HTR-8/SVneo (cell line): ENCODE results near the gene SCAI.
A peak's percentile ranks its signal among the peaks of the same experiment; 100 is the strongest.
"Not testable (repeated sequence)": the region's sequence is repeated elsewhere in the genome, so short reads cannot be mapped to it uniquely, and the experiment has no call there.

Experiments used
- DNase-seq: peaks from one replicate; pipeline ENCODE4 v3.0.0; 2011; ENCODE audit warnings: low spot score, mixed read lengths; ENCODE audit not compliant: insufficient read length
- FAIRE-seq: peaks from 2 replicates; lab custom pipeline; 2011; peaks lifted over from hg19 to GRCh38; lab: Jason Lieb, UNC

The SCAI gene

DNA sequence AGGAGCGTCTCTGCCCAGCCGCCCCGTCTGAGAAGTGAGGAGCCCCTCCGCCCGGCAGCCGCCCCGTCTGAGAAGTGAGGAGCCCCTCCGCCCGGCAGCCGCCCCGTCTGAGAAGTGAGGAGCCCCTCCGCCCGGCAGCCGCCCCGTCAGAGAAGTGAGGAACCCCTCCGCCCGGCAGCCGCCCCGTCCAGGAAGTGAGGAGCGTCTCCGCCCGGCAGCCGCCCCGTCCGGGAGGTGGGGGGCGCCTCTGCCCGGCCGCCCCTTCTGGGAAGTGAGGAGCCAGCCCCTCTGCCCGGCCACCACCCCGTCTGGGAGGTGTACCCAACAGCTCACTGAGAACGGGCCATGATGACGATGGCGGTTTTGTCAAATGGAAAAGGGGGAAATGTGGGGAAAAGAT is 34.8 kb downstream of the SCAI start:
- not testable (repeated sequence) for FAIRE-seq, DNase-seq

DNA sequence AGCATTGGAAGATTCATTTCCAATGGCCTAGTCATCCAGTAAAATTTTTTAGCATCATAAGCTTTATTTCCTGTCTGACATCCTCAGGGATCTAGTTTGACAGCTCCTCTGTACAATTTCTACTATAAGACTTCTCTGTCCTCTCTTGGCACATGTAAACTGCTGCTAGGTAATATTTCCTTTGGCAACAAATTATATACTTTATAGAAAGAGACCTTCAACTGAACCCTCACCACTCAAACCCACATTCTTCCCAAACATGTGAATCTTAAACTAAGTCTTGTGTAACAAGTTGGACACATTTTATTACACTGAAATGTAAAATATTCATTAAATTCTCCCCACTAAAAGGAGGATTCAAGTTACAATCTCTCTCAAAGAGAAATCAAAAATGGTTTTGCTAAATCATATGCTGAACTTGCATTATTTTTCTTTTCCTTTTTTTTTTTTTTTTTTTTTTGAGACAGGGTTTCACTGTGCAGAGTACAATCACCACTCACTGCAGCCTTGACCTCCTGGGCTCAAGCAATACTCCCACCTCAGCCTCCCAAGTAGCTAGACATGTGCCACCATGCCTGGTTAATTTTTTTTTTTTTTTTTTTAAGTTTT is 36.9 kb downstream of the SCAI start:
- DNase-seq (peak; percentile 28), FAIRE-seq (no peak)

DNA sequence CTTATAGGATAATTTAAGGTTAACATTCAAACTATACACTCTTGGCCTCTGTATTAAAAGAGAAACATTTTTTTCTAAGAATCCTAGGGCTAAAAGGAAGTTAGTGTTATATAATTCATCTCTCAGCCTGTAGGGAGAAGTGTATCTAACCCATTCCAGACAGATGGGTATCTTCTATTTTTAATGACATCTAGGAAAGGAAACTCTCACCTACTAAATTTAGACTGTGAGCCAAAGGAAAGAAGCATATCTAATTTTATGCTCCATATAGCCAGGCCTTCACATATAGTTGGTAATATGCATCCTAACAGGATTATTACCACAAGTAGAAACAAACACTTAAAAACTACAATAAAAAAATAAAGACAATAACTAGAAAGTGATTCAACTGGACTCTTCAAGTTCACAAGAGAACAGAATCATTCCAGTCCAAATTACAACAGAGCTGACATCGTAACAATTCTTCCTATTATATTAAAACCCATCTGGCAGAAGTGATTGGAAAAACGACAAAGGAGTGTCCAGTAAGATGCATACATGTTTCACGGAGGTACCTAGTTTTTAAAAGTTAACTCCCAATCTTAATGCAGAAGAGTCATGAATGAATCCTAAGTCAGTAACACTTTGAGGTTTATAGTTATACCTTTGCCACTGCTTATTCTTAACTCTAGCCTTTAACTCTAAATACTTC is 39.4 kb downstream of the SCAI start:
- DNase-seq (no peak), FAIRE-seq (no peak)

DNA sequence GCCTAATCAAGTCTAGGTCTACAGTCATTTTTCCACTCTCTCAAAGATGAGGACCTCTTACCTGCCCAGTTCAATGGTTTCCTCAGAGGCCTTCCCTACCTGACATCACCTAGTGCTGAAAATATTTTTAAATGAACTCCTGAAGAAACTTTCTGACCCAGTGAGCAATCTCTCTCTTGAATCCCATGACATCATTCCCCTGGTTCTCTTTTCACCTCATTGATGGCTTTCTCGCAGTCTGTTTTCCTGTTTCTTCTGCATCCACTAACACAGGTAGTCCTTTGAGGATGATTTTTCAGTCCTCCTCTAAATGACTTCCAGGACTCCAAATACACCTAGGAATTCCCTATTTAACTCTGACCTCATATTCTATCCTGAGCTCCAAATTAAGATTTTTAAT is 40.3 kb downstream of the SCAI start:
- no peak for DNase-seq
- no peak for FAIRE-seq

DNA sequence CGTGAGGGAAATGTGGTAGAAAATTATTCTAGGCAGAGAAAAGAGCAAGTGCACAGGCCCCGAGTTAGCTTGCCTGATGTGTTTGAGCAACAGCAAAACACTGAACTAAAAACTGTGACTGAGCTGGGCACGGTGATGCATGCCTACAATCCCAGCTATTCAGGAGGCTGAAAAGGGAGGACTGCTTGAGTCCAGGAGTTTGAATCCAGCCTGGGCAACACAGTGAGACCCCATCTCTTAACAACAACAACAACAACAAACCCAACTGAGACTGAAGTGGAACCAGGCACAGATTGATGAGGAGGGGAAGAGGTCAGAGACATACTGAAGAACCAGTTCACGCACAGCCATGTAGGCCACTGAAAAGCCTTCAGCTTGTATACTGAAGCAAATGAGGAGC is 42.5 kb downstream of the SCAI start:
- no peak for FAIRE-seq
- DNase-seq: no peak

DNA sequence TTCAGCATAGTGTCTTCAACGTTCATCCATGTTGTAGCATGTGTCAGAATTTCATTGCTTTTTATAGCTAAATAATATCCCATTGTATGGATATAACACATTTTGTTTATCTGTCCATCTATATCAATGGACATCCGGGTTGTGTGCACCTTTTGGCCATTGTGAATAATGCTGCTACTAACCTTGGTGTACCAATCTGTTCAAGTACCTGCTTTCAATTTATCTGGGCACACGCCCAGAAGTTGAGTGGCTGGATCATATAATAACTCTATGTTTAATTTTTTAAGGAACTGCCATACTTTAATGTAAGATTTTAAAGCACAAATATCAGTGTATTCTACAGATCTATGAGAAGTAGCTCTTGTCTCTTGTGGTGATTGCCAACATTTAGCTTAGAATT is 43.5 kb downstream of the SCAI start:
- FAIRE-seq: no peak

DNA sequence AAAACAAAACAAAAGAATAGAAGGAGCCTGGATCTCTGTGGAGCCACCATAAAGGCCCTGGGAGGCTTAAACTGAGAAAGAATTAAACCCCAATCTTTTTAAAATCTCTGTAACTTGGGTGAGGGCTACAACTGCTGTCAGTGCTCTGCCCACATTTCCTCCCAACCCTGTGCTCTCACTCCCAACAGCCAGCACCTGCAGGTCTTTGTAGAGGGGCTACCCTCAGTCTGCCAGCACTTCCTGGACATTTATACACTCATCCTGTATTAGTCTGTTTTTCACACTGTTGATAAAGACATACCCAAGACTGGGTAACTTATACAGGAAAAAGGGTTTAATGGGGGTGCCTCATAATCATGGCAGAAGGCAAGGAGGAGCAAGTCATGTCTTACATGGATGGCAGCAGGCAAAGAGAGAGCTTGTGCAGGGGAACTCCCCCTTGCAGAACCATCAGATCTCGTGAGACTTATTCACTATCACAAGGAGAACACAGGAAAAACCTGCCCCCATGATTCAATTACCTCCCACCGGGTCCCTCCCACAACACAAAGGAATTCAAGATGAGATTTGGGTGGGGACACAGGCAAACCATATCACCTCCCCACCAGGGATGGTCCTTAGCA is 47.4 kb downstream of the SCAI start:
- DNase-seq (no peak), FAIRE-seq (no peak)

More for the DNA sequence above, 43.5 kb downstream of the SCAI start:
- no peak for DNase-seq

DNA sequence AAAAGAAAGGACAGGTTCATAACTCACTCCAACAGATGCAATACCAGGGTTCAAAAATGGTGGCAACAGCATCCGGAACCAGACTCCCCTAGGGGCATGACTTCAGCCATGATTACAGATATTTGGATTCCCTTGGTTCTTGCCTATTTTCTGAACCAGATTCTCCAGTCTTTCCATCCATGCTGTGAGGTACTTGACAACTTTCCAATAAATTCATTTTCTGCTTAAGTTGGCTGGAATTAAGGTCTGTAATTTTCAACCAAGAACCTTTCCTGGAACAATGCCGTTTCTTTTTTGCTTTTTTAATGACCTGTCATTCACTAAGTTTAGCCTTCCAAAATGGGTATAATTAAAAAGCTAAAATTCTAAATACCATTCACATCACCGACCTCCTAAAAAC is 52.2 kb downstream of the SCAI start:
- FAIRE-seq (no peak), DNase-seq (no peak)

DNA sequence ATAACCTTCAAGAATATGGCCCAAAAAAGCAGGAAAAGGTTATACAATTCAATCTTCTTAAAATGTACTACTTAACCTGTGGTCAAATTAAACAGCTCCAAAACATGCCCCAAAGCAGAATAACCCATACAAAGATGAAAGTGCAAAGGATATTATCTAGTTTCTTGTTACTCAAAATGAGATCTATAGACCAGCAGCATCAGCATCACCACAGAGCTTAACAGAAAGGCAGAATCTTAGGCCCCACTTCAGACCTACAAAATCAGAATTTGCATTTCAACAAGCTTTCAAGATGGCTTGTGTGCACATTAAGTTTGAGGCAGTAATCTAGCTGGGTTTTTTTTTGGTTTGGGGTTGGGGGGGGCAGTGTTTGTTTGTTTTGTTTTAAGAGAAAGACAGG is 54.0 kb downstream of the SCAI start:
- DNase-seq (no peak), FAIRE-seq (no peak)

DNA sequence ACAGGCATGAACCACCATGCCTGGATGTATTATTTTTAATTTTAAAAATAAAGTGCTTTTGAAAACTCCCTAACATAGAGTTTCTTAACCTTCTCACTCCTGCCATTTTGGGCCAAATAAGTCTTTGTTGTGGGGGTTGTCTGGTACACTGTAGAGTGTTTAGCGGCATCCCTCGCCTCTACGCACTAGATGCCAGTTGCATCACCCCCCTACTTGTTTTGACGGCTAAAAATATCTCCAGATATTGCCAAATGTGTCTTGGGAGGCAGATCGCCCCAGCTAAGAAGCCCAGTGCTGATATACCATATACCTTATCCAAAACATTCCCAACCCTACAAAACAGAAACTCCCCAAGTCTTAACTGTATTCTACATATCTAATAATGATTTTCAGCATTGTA is 54.6 kb downstream of the SCAI start:
- FAIRE-seq (no peak), DNase-seq (no peak)

DNA sequence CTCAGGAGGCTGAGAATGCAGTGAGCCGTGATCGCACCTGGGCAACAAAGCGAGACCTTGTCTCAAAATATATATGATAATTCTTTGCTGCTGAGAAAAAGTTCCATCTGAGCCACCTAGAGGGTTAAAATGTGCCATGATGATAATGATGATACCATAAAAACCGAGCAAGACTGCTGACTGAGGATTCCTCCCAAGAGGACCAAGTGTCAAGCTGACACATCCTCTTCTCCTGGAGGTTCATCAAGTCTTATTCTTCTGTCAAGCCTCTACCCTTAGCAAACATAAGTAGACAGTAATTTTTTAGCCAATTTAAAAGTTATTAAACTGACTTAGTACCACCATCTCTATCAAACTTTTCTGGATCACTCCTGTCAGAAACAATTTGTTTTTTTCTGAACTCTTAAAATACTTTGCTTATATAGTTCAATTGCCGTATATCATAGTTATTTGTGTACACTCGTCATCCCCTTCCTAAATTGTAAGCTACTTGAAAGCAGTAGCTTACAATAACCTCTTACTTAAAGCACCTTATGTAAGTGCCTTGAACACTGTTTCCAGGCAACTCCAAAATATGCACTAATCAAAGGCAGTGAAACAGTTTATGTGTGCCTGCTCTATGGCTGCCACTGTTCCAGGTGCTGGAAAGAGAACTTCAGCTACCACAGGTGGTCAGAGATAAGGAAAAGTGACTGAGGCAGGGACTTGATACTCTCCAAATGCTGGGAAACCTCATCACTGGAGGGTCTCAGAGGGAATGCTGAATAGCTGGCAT is 57.4 kb downstream of the SCAI start:
- FAIRE-seq (no peak), DNase-seq (no peak)

DNA sequence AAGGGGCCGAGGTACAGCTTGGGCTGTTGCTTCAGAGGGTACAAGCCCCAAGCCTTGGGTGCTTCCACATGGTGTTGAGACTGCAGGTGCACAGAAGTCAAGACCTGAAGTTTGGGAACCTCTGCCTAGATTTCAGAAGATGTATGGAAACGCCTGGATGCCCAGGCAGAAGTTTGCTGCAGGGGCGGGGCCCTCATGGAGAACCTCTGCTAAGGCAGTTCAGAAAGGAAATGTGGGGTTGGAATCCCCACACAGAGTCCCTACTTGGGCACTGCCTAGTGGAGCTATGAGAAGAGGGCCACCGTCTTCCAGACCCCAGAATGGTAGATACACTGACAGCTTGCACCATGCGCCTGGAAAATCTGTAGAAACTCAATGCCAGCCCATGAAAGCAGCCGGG is 61.1 kb downstream of the SCAI start:
- not testable (repeated sequence) for DNase-seq, FAIRE-seq

DNA sequence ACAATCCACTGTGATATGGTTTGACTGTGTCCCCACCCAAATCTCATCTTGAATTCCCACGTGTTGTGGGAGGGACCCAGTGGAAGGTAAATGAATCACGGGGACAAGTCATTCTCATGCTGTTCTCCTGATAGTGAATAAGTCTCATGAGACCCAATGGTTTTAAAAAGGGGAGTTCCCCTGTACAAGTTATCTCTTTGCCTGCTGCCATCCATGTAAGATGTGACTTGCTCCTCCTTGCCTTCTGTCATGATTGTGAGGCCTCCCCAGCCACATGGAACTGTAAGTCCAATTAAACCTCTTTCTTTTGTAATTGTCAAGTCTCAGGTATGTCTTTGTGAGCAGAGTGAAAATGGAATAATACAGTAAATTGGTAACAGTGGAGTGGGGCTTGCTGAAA is 62.5 kb downstream of the SCAI start:
- not testable (repeated sequence) for FAIRE-seq, DNase-seq

DNA sequence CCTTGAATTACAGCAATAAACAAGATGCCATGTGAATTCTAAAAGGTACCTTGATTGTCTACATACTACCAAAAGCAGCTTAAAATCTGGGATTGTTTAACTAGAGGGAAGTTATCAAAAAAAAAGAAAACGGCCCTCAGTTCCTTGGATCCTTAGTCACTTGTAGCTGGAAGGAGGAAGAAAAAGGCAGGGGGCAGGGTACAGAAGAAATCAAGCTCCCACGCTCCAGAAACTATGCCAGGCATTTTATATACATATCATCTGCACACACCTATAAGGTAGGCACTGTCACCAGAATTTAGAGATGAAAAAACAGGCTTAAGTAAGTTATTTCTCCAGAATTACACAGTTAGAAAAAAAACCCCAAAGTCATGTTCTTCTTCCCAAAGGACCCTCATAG is 63.4 kb downstream of the SCAI start:
- DNase-seq: no peak
- FAIRE-seq: no peak

DNA sequence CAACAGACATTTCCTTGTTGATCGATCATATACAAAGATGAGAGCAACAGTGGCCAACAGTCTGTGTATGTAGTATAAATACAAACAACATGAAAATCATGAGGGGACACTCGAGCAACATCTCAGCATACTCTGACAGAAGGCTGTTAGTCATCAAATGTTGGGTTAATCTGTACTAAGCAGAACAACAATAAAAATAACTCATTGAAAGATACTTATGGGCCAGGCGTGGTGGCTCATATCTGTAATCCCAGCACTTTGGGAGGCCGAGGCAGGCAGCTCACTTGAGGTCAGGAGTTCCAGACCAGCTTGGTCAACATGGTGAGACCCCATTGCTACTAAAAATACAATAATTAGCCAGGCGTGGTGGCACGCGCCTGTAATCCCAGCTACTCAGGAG is 67.3 kb downstream of the SCAI start:
- DNase-seq: no peak
- FAIRE-seq: no peak

DNA sequence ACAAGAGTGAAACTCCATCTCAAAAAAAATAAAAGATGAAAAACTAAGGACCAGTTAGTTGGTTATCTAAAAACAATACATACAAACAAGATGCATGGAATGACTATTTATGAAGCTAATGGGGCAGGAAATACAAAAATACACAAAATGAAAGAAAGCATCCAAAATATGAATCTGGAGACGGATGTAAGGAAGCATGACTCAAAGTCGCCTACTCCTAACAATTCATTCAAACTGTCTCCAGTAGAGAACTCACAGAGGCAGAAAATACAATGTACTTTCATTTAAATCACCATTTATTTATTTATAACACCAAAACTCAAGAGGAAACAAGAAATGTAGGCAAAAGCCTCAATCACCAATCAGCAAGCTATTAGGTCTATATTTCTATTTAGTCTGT is 68.4 kb downstream of the SCAI start:
- no peak for FAIRE-seq
- DNase-seq: no peak

DNA sequence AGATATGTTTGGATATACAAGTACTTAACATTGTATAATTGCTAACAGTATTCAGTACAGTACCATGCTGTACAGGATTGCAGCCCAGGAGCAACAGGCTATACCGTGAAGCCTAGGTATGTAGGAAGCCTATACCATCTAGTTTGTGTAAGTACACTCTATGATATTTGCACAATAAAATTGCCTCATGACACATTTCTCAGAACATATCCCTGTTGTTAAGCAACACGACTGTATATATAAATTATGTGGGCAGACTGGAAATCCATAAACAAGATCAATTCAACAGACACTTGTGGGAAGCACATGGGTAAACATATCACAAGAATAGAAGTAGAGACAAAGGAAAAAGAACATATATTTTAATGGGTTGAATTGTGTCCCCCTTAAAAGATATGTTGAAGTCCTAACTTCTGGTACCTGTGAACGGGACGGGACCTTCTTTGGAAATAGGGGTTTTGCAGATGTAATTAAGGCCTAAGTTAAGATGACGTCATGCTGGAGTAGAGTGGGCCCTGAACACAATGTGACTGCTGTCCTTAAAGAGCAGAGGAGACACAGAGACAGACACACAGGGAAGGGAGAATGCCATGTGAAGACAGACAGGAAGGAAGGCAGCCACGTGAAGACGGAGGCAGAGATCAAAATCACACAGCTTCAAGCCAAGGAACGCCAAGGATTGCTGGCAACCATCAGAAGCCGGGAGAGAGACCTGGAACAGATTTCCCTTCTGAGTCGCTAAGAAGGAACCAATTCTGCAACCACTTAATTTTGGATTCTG is 76.3 kb downstream of the SCAI start:
- no peak for FAIRE-seq
- no peak for DNase-seq

DNA sequence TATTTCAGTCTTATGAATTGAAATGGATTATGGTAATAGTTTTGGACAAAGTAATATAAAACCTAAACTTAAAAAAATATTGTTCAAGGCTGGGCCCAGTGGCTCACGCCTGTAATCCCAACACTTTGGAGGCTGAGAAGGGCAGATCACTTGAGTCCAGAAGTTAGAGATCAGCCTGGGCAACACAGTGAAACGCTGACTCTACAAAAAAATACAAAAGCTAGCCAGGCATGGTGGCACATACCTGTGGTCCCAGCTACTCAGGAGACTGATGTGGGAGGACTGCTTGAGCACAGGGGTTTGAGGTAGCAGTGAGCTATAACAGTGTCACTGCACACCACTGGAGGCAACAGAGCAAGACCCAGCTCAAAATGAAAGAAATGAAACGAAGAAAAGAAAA is 81.9 kb downstream of the SCAI start:
- no peak for DNase-seq
- FAIRE-seq: no peak

DNA sequence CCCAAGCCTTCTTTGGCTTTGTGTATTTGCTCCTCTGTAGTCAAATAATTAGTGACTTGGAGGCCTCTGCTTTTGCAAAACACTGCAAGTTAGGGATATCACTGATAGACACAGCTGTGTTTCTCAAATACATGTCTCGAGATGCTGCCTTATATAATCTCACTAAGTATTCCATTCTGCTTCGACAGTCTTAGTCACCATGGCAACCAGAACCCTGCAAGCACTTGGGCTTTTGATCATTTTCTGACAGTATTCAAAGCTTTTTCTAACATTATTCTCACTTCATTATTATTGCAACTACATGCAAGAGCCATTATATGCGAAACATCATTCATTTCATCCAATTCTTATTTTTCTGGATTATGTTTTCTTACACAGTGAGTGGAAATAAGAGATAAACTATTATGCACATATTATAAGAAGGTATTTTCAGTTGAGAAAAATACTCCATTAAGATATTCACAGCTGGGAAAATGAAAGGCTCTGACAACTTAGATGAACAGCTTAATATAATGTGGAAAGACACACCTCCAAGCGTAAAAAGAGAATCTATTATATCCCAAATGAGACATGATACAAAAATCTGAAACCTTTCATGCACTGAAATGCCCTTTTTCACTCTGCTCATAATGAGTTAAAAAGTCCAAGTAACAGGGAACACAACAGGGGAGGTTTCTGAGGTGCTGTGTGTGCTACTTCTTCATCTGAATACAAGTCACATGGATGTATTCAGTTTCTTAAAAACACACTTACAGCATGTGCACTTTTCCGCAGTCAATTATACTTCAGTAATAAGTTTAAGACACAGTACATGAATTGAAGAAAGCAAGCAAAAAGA is 93.9 kb downstream of the SCAI start:
- FAIRE-seq (no peak), DNase-seq (no peak)
